Stimulated activated CD8-positive, alpha-beta memory T cell treated with anti-CD3 and anti-CD28 coated beads, Interleukin-4, amount 100 ng/mL, for 1 hour (primary cell): ENCODE results near the gene MTG1.

Experiments
- DNase-seq, 2 donors: peaks; one replicate each; pipeline ENCODE4 v3.0.0-alpha.2; 2020; ENCODE audit warnings: low read depth in 2 of 2, low spot score in 1 of 2

MTG1 gene

GRCh38 chr10:133445751-133446708 lies 52.1 kb downstream of the MTG1 start:
- DNase-seq: no peak

GRCh38 chr10:133446979-133447378 lies 53.0 kb downstream of the MTG1 start:
- no peak for DNase-seq

- DNase-seq: no peak
These were observed 54.2 kb downstream of the MTG1 start for GRCh38 chr10:133448120-133448519.

- DNase-seq: no peak
These were observed 57.4 kb downstream of the MTG1 start for GRCh38 chr10:133451346-133451745.

DNA sequence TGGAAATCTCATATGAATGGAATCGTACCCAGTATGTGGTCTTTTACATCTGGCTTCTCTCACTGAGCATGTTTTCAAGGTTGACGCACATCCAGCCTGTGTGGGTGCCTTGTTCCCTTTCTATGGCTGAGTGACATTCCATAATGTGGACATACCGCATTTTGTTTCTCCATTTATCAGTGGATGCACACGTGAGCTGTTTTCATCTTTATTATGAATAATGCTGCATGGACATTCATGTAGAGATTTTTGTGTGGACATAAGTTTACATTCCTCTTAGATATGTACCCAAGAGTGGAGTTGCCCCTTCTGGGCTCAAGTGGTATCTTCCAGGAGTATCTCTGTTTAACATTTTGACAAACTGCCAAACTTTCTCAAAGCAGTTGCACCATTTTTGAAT lies 58.5 kb downstream of the MTG1 start:
- no peak for DNase-seq

DNA sequence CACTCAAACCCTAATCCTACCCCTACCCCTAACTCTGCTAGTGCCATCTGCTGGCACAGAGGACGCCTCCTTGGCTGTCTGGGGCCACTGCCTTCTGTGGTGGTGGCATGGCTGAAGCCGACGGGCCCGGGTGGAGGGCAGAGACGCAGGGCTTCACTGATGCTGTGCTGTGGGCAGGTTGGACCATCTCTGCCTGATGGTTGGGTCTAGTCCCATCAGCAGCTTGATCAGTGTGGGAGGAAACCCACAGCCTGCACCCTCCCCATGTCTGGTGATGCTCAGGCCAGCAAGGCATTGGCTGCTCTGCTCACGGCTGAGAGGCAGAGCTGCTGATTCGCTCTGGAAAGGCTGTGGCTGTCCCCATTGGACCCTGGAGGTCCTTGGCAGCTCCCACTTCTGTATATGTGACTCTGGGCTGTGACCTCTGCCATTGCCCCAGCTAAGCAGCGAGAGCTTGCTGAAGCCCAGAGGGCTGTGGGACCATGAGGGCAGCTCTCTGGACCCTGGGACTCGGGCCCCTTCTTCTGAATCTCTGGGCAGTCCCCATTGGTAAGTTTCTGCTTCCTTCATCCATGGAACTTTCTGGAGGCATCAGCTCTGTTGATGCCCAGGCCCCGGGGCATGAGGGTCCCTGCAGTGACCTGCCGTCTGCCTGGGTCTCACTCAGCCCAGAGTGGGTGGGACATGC lies 59.7 kb downstream of the MTG1 start, which contains the start of gene SCART1:
TSS of gene SCART1 (plus strand) at position 430 of the 688 bp plus-strand sequence. CDS start at position 483, 53 bp downstream.
- DNase-seq: no peak

- no peak for DNase-seq
These were observed 60.4 kb downstream of the MTG1 start for GRCh38 chr10:133454204-133454893.

- DNase-seq: no peak
These were observed 61.2 kb downstream of the MTG1 start for GRCh38 chr10:133455196-133455595.

DNA sequence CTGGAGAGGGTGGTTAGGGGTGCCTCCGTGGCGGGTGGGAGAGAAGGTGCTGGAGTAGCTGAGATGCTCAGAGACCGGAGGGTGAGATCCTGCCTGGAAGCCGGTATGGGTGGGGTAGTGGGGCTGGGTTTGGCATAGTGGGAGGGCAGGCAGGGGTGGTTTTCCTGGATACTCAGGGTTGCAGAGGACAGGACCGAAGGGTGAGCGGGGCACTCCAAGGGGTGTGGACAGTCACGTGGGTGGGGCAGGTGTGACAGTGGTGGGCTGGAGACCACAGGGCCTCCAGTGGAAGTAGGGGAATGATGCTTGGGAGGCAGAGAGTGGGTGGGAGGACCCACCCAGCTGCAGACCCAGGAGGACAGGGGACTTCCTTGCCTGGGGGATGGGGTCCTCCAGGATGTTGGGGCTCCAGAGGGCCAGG lies 61.7 kb downstream of the MTG1 start:
- no peak for DNase-seq

DNA sequence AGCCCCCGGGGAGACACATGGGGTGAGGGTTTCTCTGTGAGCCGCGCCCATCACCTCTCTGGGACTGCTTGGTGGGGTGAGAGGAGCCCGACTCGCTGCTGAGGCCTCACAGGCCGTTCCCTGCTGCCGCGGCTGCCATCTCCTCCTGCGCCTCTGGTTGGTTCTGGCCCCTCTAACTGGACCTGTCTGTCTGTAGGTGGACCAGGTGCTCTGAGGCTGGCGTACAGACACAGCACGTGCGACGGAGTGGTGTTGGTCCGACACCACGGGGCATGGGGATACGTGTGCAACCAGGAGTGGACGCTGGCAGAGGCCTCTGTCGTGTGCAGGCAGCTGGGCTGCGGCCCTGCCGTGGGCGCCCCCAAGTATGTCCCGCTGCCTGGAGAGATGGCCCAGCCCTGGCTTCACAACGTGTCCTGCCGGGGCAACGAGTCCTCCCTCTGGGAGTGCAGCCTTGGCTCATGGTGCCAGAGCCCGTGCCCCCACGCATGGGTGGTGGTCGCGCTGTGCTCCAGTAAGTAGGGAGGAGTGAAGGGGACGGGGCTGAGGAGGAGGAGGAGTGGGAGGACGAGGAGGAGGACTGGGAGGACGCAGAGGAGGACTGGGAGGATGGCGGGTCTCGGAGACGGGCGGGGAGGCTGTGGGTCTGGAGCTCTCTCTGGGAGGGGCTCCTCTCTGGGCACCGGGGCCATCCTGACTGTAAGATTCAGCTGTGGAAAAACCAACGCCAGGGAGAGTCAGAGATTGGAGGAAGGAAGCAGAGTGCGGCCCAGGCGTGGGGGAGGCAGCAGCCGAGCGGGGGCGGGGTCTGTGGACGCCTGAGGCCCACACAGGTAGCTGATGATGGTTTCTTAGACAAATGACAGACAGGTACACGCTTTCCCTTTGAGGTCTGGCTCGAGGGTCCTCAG lies 62.3 kb downstream of the MTG1 start:
- no peak for DNase-seq

GRCh38 chr10:133457100-133457841 lies 63.3 kb downstream of the MTG1 start:
- DNase-seq: no peak

GRCh38 chr10:133458021-133458709 lies 64.2 kb downstream of the MTG1 start:
- DNase-seq: no peak

DNA sequence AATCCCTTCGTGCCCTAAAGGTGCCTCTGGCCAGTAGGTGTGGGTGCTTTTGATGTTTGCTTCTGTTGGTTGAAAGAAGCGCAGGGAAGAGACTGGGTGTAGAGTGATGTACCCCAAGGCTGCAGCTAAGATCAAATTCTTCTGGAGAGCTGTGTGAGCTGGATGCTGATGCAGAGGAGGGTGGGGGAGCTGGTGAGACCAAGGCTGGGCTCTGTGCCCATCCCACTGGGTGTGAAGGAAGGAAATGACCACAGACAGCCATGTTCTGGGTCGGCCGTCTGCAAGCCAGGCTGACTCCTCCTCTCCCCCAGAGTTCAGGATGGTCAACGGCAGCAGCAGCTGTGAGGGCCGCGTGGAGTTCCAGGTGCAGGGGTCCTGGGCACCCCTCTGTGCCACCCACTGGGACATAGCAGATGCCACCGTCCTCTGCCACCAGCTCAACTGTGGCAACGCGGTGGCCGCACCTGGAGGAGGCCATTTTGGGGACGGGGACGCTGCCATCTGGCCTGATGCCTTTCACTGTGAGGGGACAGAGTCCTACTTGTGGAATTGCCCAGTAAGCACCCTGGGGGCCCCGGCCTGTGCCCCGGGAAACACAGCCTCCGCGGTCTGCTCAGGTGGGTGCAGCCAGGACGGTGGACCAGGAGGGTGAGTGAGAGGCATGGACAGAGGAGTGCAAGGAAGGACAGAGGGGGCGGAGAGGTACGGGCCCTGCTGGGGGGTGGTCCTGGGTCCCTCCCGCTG lies 64.9 kb downstream of the MTG1 start:
- no peak for DNase-seq

DNA sequence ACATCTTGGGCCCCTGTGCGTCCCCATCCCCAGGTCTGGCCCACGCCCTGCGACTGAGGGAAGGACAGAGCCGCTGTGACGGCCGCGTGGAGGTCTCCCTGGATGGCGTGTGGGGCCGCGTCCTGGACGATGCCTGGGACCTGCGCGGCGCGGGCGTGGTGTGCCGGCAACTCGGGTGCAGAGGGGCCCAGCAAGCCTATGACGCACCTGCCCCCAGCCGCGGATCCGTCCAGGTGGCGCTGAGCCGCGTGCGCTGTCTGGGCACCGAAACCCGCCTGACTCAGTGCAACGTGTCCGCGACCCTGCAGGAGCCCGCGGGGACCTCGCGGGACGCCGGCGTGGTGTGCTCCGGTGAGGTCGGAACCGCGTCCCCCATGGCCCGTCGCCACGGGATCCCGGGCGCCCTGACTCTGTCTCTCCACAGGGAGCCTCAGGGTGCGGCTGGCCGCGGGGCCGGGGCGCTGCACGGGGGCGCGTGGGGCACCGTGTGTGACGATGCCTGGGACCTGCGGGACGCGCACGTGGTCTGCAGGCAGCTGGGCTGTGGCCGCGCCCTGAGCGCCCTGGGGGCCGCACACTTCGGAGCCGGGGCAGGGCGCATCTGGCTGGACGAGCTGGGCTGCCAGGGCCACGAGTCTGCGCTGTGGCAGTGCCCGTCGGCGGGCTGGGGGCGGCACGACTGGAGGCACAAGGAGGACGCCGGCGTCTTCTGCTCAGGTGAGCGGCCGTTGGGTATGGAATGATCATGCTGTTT lies 65.7 kb downstream of the MTG1 start:
- no peak for DNase-seq

- no peak for DNase-seq
These were observed 66.3 kb downstream of the MTG1 start for GRCh38 chr10:133460208-133460769.

DNA sequence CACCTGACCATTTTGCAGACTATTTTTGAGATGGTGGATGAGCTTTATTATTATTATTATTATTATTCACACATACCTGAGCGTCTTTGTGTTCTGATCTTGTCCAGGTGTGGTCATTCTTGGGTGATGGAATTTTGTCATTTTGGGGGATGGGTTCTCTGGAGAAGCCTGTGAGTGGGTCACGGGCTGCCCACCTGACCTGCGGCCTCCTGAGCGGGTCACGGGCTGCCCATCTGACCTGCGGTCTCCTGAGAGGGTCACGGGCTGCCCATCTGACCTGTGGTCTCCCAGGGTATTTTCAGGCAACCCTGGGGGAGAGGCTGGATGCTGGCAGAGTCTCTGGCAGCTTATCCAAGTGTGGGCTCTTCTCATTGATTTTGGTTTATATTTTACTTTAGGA lies 67.1 kb downstream of the MTG1 start:
- no peak for DNase-seq

- DNase-seq: no peak
These were observed 67.9 kb downstream of the MTG1 start for GRCh38 chr10:133461841-133462240.
